Measurements from ENCODE around the gene CPB2. TPM values are rescaled to one million over a fixed set of nuclear protein-coding genes. Genes with fewer than 3 reads are reported as not detected.

The CPB2 gene
- total RNA-seq, 1 experiment from 2014 or later: 0.28 TPM

DNA sequence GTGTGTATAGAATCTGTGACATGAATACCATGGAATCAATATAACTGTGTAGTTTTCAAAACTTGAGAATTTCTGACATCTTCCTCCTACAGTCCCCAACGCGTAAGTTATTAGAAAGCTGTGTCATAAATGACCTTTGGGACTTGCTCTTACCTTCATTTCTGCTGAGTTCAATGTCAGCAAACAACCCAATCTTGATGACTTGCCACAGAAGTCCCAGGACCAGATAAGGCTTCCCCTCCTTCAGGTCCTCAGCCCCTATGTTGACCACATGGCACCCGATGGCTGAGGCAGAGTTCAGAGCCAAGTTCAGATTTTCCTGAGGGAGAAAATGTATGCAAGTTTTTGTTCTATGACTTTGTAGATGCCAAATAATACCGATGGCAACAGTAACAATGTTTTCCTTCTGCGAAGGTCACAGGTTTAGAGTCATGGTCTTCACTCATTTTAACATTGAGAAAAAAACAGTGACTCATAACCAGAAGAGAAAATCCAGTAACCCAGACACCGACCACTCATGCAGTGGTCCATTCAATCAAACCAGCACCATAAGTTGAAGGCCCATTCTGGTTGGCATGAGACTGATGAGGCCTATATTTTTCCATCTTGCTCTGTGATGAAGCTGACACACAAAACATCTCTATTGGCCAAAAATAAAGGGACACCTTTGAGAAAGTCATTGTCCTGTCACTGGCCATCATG lies 47.9 kb upstream of the CPB2 start:
- Histone ChIP-seq H3K4me1 (ENCODE audit: control insufficient read depth, insufficient read depth, low read length) (no peaks in the 10 kb centered on the region), H3K36me3 (ENCODE audit: control insufficient read depth, insufficient read depth, low read length) (no peaks in the 10 kb centered on the region), H3K4me3 (ENCODE audit: low read depth in 2 of 2, low read length in 2 of 2) (no peak overlapping the region), H3K9me3 (ENCODE audit: control insufficient read depth, insufficient read depth, low read depth, low read length) (no peaks in the 10 kb centered on the region), H3K27me3 (ENCODE audit: control insufficient read depth, insufficient read depth, low read length) (no peaks in the 10 kb centered on the region; the same call in 1 of the 2 replicates), H3K27ac (ENCODE audit: low read length) (no peak overlapping the region)
- in situ Hi-C loops (cut with HindIII; ENCODE audit: low pct_unique_long_range_greater_than_20kb, low sequenced_read_pairs): no loop called here
- CTCF ChIA-PET: no interaction called here
- DNase-seq (ENCODE audit: low read depth, low spot score) (no peak), ATAC-seq (no peak)
- POLR2A ChIA-PET: no interaction called here
- no TSS peak for BruUV-seq (replicated peaks)
- TF ChIP-seq, protein P1, sequence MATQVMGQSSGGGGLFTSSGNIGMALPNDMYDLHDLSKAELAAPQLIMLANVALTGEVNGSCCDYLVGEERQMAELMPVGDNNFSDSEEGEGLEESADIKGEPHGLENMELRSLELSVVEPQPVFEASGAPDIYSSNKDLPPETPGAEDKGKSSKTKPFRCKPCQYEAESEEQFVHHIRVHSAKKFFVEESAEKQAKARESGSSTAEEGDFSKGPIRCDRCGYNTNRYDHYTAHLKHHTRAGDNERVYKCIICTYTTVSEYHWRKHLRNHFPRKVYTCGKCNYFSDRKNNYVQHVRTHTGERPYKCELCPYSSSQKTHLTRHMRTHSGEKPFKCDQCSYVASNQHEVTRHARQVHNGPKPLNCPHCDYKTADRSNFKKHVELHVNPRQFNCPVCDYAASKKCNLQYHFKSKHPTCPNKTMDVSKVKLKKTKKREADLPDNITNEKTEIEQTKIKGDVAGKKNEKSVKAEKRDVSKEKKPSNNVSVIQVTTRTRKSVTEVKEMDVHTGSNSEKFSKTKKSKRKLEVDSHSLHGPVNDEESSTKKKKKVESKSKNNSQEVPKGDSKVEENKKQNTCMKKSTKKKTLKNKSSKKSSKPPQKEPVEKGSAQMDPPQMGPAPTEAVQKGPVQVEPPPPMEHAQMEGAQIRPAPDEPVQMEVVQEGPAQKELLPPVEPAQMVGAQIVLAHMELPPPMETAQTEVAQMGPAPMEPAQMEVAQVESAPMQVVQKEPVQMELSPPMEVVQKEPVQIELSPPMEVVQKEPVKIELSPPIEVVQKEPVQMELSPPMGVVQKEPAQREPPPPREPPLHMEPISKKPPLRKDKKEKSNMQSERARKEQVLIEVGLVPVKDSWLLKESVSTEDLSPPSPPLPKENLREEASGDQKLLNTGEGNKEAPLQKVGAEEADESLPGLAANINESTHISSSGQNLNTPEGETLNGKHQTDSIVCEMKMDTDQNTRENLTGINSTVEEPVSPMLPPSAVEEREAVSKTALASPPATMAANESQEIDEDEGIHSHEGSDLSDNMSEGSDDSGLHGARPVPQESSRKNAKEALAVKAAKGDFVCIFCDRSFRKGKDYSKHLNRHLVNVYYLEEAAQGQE (IDR thresholded peaks at IDR 0.05; ENCODE audit: insufficient read depth in 1 of 2, low read depth in 2 of 2, low read length in 1 of 2): no peak
- TF ChIP-seq, protein P2, sequence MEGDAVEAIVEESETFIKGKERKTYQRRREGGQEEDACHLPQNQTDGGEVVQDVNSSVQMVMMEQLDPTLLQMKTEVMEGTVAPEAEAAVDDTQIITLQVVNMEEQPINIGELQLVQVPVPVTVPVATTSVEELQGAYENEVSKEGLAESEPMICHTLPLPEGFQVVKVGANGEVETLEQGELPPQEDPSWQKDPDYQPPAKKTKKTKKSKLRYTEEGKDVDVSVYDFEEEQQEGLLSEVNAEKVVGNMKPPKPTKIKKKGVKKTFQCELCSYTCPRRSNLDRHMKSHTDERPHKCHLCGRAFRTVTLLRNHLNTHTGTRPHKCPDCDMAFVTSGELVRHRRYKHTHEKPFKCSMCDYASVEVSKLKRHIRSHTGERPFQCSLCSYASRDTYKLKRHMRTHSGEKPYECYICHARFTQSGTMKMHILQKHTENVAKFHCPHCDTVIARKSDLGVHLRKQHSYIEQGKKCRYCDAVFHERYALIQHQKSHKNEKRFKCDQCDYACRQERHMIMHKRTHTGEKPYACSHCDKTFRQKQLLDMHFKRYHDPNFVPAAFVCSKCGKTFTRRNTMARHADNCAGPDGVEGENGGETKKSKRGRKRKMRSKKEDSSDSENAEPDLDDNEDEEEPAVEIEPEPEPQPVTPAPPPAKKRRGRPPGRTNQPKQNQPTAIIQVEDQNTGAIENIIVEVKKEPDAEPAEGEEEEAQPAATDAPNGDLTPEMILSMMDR (IDR thresholded peaks at IDR 0.05): no peak
- no peak for TF ChIP-seq TCF7L2 (IDR thresholded peaks at IDR 0.05; ENCODE audit: low read depth, low read length)
- no peak for TF ChIP-seq POLR2AphosphoS5 (IDR thresholded peaks at IDR 0.05; ENCODE audit: low read depth, low read length)
- no peak for TF ChIP-seq SIN3A (IDR thresholded peaks at IDR 0.05; ENCODE audit: borderline replicate concordance, insufficient read depth, low read depth, low read length)
- intact Hi-C loops (cut with micrococcal nuclease; ENCODE audit: unreplicated experiment): no loop called here

DNA sequence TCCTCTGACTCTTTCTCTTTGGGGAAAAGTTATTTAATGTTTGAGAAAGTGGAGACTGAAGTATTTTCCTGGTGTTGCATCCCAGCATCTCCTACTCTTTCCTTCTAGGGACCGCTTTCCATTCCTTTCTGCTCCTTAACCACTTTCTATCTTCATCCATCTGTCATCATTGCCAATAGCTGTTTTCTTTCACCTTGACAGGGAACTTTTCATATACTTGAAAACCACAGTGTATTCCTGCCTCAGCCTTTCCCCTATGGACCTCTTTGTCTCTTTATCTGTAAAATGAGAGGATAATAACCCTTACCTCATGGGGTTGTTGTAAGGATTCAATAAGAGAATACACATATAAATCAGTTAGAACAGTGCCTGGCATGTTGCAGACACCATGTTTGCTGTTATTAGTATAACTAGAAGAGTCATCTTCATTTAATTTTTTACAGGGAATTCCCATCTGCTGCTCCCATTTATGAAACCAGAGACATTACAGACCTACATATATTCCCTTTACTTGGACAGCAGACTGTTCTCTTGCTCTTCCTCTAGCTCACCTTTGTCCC lies 45.4 kb upstream of the CPB2 start:
- TF ChIP-seq TCF7L2 (IDR thresholded peaks at IDR 0.05; ENCODE audit: low read depth, low read length) (no peak), SIN3A (IDR thresholded peaks at IDR 0.05; ENCODE audit: borderline replicate concordance, insufficient read depth, low read depth, low read length) (no peak), POLR2AphosphoS5 (IDR thresholded peaks at IDR 0.05; ENCODE audit: low read depth, low read length) (no peak)
- TF ChIP-seq, protein P1 (IDR thresholded peaks at IDR 0.05; ENCODE audit: insufficient read depth in 1 of 2, low read depth in 2 of 2, low read length in 1 of 2): no peak
- TF ChIP-seq, protein P2 (IDR thresholded peaks at IDR 0.05): no peak
- BruUV-seq (replicated peaks): no TSS peak
- ATAC-seq (no peak), DNase-seq (ENCODE audit: low read depth, low spot score) (no peak)
- Histone ChIP-seq H3K4me1 (ENCODE audit: control insufficient read depth, insufficient read depth, low read length) (no peaks in the 10 kb centered on the region), H3K4me3 (ENCODE audit: low read depth in 2 of 2, low read length in 2 of 2) (no peak overlapping the region), H3K36me3 (ENCODE audit: control insufficient read depth, insufficient read depth, low read length) (no peaks in the 10 kb centered on the region), H3K27ac (ENCODE audit: low read length) (no peak overlapping the region), H3K9me3 (ENCODE audit: control insufficient read depth, insufficient read depth, low read depth, low read length) (no peaks in the 10 kb centered on the region), H3K27me3 (ENCODE audit: control insufficient read depth, insufficient read depth, low read length) (no peaks in the 10 kb centered on the region; the same call in 1 of the 2 replicates)
- ChIA-PET POLR2A (no interaction called here), CTCF (no interaction called here)
- in situ Hi-C loops (cut with HindIII; ENCODE audit: low pct_unique_long_range_greater_than_20kb, low sequenced_read_pairs) (no loop called here), intact Hi-C loops (cut with micrococcal nuclease; ENCODE audit: unreplicated experiment) (no loop called here)
